COLO668 (cell line): ENCODE measurements around the gene AKAP6.
A peak's percentile ranks its signal among the peaks of the same experiment; 100 is the strongest.

Experiments
- DNase-seq: peaks from one replicate; lab custom pipeline; 2025; ENCODE audit not compliant: unreplicated experiment; lab: John Stamatoyannopoulos, UW

Gene AKAP6

DNA sequence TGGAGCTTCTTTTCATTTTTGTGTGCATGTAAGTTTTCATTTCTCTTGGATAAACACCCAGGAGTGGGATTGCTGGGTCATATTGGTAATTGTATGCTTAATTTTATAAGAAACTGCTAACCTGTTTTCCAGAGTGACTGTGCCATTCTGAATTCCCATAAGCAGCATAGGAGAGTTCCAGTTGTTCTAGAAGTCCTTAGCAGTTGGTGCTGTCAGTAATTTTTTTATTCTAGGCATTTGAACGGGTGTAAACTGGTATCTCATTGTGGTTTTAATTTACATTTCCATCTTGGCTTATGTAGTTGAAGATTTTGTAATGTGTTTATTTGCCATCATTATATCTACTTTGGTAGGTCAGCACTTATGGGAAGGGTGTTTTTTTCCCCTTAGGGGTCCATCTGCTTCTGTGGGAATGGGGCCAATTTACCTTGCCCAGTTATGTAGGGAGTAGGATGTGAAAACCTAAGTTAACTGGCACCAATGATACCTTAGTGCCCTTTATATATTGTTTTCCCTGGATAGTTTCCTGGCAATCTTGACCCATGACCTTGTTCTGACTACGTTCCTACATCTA, 202.9 kb downstream of the AKAP6 start:
- no peak for DNase-seq

DNA sequence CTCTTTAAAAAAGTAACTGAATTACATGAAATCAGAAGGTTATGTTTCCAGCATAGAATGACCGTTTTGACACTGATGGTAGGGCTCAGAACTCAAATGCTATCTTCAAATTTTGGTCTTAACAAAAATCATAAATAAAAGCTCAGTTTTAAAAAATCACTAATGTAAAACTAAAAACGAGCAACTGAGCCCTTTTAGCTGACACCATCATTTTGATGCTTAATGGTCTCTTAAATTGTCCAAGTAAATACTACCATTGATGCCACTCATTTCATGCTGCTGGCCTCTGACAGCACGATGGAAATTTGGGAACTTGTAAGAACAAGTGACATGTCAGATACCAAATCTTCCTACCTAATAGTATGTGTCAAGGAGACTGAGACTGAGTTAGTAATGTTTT, 205.0 kb downstream of the AKAP6 start:
- DNase-seq: no peak

DNA sequence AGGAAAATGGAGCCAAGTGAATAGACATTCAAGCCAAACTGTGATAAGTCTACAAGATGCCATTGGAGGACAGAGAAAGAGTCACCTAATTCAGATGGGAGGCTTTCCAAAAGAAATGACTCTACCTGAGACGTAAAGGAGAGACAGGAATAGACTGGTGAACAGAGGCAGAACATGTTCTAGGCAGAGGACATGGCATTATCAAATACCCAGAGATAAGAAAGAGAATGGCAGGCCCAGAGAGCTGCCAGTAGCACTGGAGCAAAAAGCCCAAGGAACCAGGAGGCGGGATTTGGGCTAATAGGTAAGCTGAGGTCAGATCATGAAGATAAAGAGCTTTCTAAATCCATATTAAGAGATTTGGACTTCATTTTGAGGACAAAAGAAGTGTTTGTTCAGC, 207.1 kb downstream of the AKAP6 start:
- DNase-seq: no peak

DNA sequence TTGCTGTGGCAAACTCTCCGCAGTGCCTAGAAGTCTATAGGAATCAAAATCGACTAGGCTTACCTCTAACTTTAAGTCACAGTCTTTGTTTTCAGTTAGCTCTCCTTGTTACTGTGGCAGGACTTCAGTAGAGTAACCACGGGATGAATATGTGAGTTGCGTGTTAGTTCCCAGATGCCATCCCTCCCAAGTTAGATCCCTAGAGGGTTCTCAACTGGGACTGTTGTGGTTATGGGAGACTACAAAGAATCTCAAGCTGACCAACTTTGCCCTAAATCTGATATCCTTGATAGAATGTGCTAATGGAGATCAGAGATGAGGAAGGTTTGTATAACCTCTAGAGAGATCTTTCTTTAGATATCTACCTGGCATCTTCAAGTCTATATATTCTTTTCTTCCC, 208.1 kb downstream of the AKAP6 start:
- DNase-seq: no peak

DNA sequence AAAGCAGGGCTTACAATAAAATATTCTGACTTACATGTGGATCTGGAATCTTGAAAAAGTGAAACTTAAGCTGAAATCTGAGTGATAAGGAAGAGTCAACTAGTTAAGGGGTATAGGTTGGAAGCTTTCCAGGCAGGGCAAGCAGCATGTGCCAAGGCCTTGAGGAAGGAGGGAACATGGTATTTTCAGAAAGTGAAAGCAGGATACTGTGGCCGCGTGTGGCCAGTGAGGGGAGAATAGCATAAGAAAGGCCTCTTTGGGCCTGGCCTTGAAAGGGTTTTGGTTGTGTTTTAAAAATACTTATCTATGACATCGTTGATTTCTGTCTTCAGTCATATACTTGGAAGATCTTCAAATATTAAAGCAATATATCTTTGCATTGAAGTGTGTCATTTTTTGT, 213.4 kb downstream of the AKAP6 start:
- DNase-seq: no peak

DNA sequence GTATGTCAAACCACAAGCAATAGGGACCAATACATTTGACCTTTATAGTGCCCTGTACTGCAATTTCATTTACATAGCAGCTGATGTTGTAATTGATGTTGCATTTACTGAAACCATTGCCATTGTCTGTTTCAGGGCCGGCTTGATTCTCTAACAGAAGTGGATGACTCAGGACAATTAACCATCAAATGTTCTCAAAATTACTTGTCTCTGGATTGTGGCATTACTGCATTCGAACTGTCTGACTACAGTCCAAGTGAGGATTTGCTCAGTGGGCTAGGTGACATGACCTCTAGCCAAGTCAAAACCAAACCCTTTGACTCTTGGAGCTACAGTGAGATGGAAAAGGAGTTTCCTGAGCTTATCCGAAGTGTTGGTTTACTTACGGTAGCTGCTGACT, 216.0 kb downstream of the AKAP6 start:
- no peak for DNase-seq

DNA sequence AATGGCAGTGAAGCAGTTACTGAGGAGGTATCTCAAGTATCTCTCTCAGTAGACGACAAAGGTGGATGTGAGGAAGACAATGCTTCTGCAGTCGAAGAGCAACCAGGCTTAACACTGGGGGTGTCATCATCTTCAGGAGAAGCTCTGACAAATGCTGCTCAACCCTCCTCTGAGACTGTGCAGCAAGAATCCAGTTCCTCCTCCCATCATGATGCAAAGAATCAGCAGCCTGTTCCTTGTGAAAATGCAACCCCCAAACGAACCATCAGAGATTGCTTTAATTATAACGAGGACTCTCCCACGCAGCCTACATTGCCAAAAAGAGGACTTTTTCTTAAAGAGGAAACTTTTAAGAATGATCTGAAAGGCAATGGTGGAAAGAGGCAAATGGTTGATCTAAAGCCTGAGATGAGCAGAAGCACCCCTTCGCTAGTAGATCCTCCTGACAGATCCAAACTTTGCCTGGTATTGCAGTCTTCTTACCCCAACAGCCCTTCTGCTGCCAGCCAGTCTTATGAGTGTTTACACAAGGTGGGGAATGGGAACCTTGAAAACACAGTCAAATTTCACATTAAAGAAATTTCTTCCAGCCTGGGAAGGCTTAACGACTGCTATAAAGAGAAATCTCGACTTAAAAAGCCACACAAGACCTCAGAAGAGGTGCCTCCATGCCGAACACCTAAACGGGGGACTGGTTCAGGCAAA, 216.6 kb downstream of the AKAP6 start:
- no peak for DNase-seq

DNA sequence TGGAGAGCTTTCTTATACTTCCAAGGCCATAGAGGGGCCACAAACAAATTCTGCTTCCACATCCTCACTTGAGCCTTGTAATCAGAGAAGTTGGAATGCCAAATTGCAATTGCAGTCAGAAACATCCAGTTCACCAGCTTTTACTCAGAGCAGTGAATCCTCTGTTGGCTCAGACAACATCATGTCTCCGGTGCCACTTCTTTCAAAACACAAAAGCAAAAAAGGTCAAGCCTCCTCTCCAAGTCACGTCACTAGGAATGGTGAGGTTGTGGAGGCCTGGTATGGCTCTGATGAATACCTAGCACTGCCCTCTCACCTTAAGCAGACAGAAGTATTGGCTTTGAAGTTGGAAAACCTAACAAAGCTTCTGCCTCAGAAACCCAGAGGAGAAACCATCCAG, 217.1 kb downstream of the AKAP6 start:
- DNase-seq: no peak

DNA sequence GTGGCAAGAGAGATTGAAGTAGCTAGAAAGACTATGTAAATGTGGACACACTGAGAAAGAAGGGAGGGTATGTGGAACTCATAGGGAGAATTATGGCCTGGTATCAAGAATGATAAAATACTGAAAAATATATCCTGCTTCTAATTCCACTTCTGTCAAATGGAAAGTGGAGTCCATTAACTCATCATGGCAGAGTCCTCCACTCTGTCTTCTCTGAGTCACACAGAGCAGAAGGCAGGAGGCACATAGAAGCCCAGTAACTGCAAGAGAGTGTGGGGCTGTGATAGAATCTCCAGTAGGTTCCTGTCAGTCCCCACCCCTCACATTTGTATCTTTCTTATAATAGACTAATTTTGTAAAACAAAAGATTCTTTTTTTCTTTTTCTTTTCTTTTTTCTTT, 223.7 kb downstream of the AKAP6 start:
- DNase-seq: no peak

DNA sequence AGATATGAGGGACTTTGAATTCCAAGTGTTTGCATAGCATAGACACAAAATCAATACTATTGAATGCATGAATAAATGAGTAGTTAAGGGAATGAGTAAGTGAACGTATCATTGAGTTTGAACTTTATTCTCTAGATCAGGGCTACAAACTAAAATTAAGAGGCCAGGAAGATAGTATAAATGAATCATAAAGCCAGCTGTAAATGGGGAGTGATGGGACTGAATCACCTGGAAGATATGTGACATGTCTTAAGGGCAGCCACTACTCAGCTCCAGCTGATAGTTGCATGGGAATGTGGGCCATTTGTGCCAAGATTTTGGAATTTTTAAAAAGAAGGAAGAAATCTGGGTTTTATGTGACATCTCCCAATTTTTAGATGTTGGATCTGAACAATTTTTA, 229.9 kb downstream of the AKAP6 start:
- DNase-seq: no peak

DNA sequence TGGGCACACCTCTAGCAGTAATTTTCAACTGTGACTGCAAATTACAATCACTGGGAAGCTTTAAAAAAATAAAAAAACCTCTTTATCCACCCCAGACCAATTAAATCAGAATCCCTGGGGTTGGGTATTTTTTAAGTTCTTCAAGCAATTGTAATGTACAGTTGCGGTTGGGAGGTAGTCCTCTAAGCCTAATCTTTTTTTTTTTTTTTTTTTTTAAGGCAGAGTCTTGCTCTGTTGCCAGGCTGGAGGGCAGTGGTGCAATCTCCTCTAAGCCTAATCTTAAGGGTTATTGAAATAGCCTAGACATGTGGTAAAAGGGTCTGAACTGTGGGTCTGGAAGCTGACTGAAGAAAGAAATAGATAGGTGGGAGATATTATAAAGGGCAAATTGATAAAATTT, 230.5 kb downstream of the AKAP6 start:
- DNase-seq: no peak

DNA sequence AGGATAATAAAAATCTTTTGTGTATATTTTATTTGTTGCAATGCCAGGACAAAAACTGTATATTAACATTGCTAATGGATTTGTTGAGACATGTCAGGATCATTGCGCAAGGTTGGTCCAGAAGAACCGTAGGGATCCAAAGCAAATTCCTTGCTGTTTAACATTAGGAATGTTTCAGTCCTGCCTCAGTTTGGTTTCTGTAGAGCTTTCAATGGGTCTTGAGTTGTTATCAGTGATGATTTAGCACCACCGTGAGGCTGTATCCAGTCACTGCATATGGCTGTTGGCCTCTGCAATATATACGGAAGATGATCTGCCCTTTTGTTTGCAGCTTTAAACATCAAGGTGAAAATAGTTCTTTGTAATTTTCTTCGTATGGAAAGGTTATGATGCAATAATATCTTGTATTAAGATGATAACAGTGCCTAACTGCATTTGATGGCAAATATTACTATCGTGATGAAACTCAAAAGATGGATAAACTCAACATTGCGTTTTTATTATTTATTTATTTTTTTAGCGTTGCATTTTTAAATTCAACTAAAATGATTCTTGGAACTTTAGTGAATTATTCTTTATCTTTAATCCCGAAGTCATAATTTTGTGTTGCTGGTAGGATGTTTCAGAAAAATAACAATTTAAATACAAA, 231.2 kb downstream of the AKAP6 start:
- peak; percentile 48 for DNase-seq

DNA sequence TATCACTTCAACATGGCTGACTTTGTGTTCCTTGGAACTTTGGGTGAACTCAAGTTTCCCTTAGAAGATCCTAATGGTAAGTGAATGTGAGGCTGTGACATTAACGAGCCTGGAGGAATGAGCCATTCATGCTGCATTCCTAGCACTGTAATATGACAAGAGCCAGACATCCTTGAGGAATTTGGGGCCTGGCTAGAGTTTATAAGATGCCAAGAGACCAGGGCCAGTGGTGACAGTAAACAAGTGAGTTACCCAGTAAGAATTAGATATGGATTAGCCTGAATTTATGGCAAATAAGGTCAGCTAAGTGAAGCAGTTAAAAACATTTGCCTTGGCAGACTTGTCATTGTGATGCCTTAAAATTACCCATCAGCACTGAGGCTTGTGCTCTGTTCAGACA, 232.4 kb downstream of the AKAP6 start:
- no peak for DNase-seq

DNA sequence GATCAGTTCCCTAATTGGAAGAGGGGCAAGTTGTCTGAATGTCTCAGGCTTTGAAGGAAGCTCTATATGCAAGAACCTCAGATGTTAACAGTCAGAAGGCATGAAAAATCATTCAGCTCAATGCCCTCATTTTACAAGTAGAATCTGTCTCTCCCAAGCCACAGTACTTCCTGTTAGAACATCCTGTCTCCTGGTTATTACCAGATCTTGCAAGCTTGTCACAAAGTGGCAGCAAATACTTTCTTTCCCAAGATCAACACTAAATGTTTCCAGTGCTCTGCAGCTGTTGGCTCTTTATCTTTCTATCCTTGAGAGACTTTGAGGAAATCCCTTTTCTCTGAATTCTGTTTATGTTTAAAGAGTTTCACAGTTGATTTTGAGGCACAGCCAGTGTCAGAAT, 235.5 kb downstream of the AKAP6 start:
- no peak for DNase-seq

DNA sequence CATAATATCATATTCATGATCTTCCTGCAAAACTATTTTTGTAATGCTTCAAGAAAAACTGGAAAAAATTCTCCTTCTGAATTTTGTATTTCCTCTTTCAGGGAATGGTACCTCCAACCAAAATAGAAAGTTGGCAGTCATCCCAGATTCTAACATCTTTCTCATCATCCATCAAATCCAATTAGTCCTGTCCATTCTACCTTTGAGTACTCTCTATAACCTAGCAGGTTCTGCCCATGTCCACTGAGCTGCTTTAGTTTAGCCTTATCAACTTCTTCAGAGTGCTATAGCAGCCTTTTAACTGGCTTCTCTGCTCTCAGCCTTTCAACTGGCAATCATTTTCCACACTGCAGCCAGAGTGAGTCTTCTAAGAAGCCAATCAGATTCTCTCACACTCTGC, 236.2 kb downstream of the AKAP6 start:
- DNase-seq: no peak

DNA sequence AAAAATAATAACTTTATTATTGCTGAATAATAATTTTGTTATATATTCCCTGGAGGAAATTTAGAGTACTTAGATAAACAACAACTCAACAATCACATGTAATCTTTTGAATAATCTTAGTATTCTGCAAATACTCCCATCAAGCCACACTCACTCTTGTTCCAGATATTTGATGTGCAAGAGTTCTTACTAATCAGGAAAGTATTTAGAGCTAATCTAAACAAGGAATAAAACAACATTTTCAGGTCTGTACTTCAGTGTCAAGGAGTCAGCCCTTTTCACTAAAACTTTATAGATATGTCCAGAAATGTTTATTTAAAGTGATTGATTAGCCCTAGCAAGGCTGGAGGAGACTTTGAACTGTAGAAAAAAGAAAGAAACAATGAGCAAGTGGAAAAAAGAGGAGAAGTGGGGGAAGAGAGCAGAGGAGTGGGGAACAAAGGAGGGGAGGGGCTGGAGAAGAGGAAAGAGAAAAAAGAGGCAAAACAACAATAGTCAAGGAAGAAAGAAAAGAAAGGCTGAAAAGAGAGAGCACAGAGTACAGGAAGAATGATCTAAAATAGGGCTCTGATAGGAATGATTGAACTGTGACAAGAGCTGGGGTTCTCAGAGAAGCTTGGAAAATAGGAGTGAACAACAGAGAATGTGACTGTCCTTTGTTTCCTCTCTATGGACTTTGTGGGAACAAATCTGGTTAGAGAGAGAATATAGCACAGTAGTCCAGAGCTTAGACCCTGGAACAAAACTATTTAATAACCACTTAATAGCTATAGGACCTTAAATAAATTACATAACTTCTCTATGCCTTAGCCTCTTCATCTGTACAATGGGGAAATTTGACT, 238.7 kb downstream of the AKAP6 start:
- no peak for DNase-seq

DNA sequence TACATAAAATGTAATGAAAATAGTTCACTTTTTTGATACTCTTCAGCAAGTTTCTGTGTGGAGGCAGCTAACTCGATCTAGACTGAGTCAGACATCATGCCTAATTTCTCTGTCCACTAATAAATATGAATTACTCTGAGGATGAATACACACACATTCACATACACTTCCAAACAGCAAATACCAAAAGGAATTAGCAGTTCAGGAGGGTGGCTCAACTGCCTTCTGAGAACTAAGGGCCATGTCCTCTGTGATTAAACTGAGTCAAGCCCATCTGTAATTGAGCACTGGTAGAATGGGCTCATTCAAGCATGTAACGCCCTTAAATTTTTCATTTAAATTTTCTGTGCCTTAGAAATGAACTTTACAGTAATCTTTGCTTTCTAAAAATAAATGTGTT, 242.5 kb downstream of the AKAP6 start:
- DNase-seq: no peak

DNA sequence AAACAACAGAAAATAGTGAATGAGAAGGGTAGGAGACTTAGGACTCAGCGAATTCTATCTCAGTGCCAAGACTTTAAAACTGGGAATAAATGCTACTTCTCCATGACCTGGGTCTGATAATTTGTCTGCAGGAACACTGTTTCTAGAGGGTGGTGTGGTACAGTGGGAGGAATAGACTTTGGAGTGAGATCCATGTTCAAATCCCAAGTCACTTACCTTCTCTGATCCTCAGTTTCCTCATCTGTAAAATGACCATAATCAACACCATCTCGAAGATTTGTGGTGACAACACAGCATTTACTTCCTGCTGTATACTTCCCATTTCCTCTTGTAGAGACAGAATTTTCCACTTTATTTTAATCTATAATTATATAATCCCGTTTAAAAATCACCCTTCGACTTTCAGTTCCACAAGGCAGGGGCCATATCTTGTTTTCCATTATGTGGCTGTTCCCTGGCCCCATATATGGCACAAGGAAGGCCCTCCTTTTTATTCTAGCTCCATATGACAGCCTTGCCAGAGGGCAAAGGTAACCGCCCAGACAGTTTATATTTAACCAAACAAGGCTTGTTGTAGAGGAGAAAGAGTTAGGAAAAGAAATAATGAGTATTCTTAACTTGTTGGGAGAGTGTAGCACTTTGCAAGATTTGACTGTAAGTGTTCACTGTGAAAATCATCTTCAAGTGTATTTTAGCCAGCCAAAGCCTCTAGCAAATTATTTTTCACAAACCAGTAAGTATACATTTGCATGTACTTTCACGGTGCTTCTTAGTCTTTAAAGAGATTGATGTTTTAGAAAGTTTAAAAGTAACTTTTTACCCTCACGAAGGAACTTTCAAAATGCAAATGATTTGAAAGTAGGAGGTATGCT, 243.1 kb downstream of the AKAP6 start:
- no peak for DNase-seq

DNA sequence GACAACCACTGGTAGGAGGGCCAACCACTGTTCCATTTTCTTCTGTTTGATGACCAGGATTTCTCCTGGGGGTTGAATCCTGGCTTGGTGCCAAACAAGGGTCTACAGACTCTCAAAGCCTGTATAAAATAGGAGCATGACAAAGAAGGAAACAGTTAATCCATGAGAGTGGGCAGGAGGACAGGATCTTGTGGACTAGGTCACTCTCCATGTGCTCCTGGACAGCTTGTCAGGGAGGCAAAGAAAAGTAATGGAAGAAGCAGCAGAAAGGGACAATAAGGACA, 243.7 kb downstream of the AKAP6 start:
- DNase-seq: no peak

DNA sequence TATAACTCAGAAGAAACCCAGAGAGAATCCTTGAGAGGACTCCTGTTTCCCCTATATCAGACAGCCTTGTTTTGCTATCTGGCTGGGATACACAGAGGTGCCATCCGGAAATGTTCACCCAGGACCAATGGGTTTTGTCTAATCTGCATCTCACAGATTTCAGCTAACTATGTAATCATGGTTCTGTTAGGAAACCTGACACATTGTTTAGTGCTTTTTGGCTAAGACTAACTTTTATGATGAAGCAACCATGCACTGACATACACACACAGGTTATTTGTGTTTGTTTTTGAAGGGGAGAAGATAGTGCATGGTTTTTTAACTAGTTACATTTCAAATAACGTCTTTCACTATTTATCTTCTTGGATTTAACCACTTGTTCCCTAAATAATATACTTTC, 245.2 kb downstream of the AKAP6 start:
- DNase-seq: no peak
